HEK293 (cell line): ENCODE measurements around the gene SHC3.

Experiments
- CTCF ChIA-PET: fragments of 350-600 bp; formaldehyde crosslinking; extraction: SDS; loops from one replicate; lab custom pipeline; 2021; ENCODE audit warnings: antibody characterized with exemption; lab: Yijun Ruan, JAX
- POLR2A ChIA-PET: fragments of 300-600 bp; formaldehyde crosslinking; extraction: SDS; loops from one replicate; lab custom pipeline; 2020; ENCODE audit warnings: antibody characterized with exemption, inconsistent platforms; lab: Yijun Ruan, JAX
- H3K27ac ChIP-seq: fragments of 200-500 bp; sonication (Bioruptor generic); 2 replicates; pipeline ENCODE4 v1.5.1; 2014; ENCODE audit warnings: low read depth, low read length, control low read depth, inconsistent platforms; ENCODE audit errors: extremely low read depth
- H3K36me3 ChIP-seq, 2 experiments: fragments of 200-500 bp in 1 of 2; sonication (Bioruptor generic) in 1 of 2; 1 replicate in 1 of 2; 2 replicates in 1 of 2; pipeline ENCODE4 v1.5.1; 2014 to 2017; ENCODE audit warnings: inconsistent platforms in 2 of 2, low read length in 2 of 2; ENCODE audit not compliant: control insufficient read depth in 2 of 2, insufficient read depth in 1 of 2
- H3K4me1 ChIP-seq: fragments of 200-500 bp; sonication (Bioruptor generic); 2 replicates; pipeline ENCODE4 v1.5.1; 2014; ENCODE audit warnings: mild to moderate bottlenecking, low read length, inconsistent platforms; ENCODE audit not compliant: control insufficient read depth, insufficient read depth
- H3K4me3 ChIP-seq: 2 replicates; pipeline ENCODE4 v1.5.1; 2011; ENCODE audit warnings: low read depth, mild to moderate bottlenecking, control low read depth, low read length, moderate library complexity
- H3K9me3 ChIP-seq: fragments of 200-500 bp; sonication (Bioruptor generic); 2 replicates; pipeline ENCODE4 v1.5.1; 2014; ENCODE audit warnings: low read depth, low read length, inconsistent platforms; ENCODE audit not compliant: control insufficient read depth, insufficient read depth
- ATF2 ChIP-seq: fragments of 450-650 bp; formaldehyde crosslinking; IDR thresholded peaks from 2 replicates; pipeline ENCODE4 v1.5.1; 2016; ENCODE audit warnings: missing biosample characterization, missing genetic modification characterization, low read depth
- PRDM2 ChIP-seq: fragments of 450-650 bp; formaldehyde crosslinking; IDR thresholded peaks from 2 replicates; pipeline ENCODE4 v1.5.1; 2016; ENCODE audit warnings: missing biosample characterization, missing genetic modification characterization, borderline replicate concordance
- SALL2 ChIP-seq: fragments of 450-650 bp; formaldehyde crosslinking; IDR thresholded peaks from 2 replicates; pipeline ENCODE4 v1.5.0; 2017; ENCODE audit warnings: missing biosample characterization, mild to moderate bottlenecking, missing genetic modification characterization, borderline replicate concordance
- ZBTB8A ChIP-seq: fragments of 450-650 bp; formaldehyde crosslinking; IDR thresholded peaks from 2 replicates; pipeline ENCODE4 v1.5.1; 2016; ENCODE audit warnings: missing biosample characterization, missing genetic modification characterization
- ZNF10 ChIP-seq: fragments of 450-650 bp; formaldehyde crosslinking; IDR thresholded peaks from 2 replicates; pipeline ENCODE4 v1.5.1; 2017; ENCODE audit warnings: missing biosample characterization, missing genetic modification characterization
- ZNF114 ChIP-seq: fragments of 450-650 bp; formaldehyde crosslinking; IDR thresholded peaks from 2 replicates; pipeline ENCODE4 v1.5.0; 2017; ENCODE audit warnings: missing biosample characterization, missing genetic modification characterization
- ZNF138 ChIP-seq: fragments of 450-650 bp; formaldehyde crosslinking; IDR thresholded peaks from 2 replicates; pipeline ENCODE4 v1.5.1; 2016; ENCODE audit warnings: missing biosample characterization, missing genetic modification characterization, borderline replicate concordance
- ZNF148 ChIP-seq: fragments of 450-650 bp; formaldehyde crosslinking; IDR thresholded peaks from 2 replicates; pipeline ENCODE4 v1.5.0; 2017; ENCODE audit warnings: missing biosample characterization, missing genetic modification characterization, borderline replicate concordance
- ZNF211 ChIP-seq: fragments of 450-650 bp; formaldehyde crosslinking; IDR thresholded peaks from 2 replicates; pipeline ENCODE4 v1.5.1; 2016; ENCODE audit warnings: low read depth, missing biosample characterization, missing genetic modification characterization
- ZNF221 ChIP-seq: fragments of 450-650 bp; formaldehyde crosslinking; IDR thresholded peaks from 2 replicates; pipeline ENCODE4 v1.5.1; 2017; ENCODE audit warnings: missing biosample characterization, missing genetic modification characterization, borderline replicate concordance
- ZNF223 ChIP-seq: fragments of 450-650 bp; formaldehyde crosslinking; IDR thresholded peaks from 2 replicates; pipeline ENCODE4 v1.5.1; 2016; ENCODE audit warnings: missing biosample characterization, missing genetic modification characterization
- ZNF398 ChIP-seq: fragments of 450-650 bp; formaldehyde crosslinking; IDR thresholded peaks from 2 replicates; pipeline ENCODE4 v1.5.1; 2017; ENCODE audit warnings: missing biosample characterization, missing genetic modification characterization
- ZNF426 ChIP-seq: fragments of 450-650 bp; formaldehyde crosslinking; IDR thresholded peaks from 2 replicates; pipeline ENCODE4 v1.5.1; 2017; ENCODE audit warnings: missing biosample characterization, missing genetic modification characterization, mild to moderate bottlenecking, inconsistent platforms, moderate library complexity
- ZNF514 ChIP-seq: fragments of 450-650 bp; formaldehyde crosslinking; IDR thresholded peaks from 2 replicates; pipeline ENCODE4 v1.5.1; 2016; ENCODE audit warnings: missing biosample characterization, missing genetic modification characterization
- ZNF521 ChIP-seq: fragments of 450-650 bp; formaldehyde crosslinking; IDR thresholded peaks from 2 replicates; pipeline ENCODE4 v1.5.1; 2017; ENCODE audit warnings: missing biosample characterization, mild to moderate bottlenecking, missing genetic modification characterization
- ZNF529 ChIP-seq: fragments of 450-650 bp; formaldehyde crosslinking; IDR thresholded peaks from 2 replicates; pipeline ENCODE4 v1.5.1; 2017; ENCODE audit warnings: missing genetic modification characterization, missing biosample characterization; ENCODE audit not compliant: insufficient replicate concordance
- ZNF571 ChIP-seq: fragments of 450-650 bp; formaldehyde crosslinking; IDR thresholded peaks from 2 replicates; pipeline ENCODE4 v1.5.0; 2017; ENCODE audit warnings: missing biosample characterization, missing genetic modification characterization
- ZNF645 ChIP-seq: fragments of 450-650 bp; formaldehyde crosslinking; IDR thresholded peaks from 2 replicates; pipeline ENCODE4; 2016; ENCODE audit warnings: missing biosample characterization, missing genetic modification characterization
- ZNF777 ChIP-seq: fragments of 450-650 bp; formaldehyde crosslinking; IDR thresholded peaks from 2 replicates; pipeline ENCODE4 v1.5.1; 2017; ENCODE audit warnings: missing biosample characterization, missing genetic modification characterization, borderline replicate concordance
- ZNF785 ChIP-seq: fragments of 450-650 bp; formaldehyde crosslinking; IDR thresholded peaks from 2 replicates; pipeline ENCODE4 v1.5.1; 2016; ENCODE audit warnings: missing biosample characterization, missing genetic modification characterization

SHC3 gene

GRCh38 chr9:88985616-88986015, 193.0 kb downstream of the SHC3 start:
- Histone ChIP-seq H3K4me1 (no peaks in the 10 kb centered on the region), H3K27ac (no peak overlapping the region), H3K4me3 (no peak overlapping the region)
- CTCF ChIA-PET = no interaction called here
- TF ChIP-seq ZNF114 (tag by site-specific recombination) = no peak
- TF ChIP-seq ZNF514 (tag by site-specific recombination) = no peak
- no peak for TF ChIP-seq ZNF223 (tag by site-specific recombination)
- peak; percentile 98 for TF ChIP-seq ZNF10 (tag by site-specific recombination)
- TF ChIP-seq ZNF221 (tag by site-specific recombination) = no peak
- TF ChIP-seq, all 188 proteins: peak for 1
- Histone ChIP-seq H3K36me3 (no peaks in the 10 kb centered on the region), H3K9me3 (no peaks in the 10 kb centered on the region)
- POLR2A ChIA-PET = no interaction called here

GRCh38 chr9:88984543-88984883, 194.1 kb downstream of the SHC3 start:
- Histone ChIP-seq H3K4me1 (no peaks in the 10 kb centered on the region), H3K36me3 (no peaks in the 10 kb centered on the region), H3K9me3 (no peaks in the 10 kb centered on the region), H3K4me3 (no peak overlapping the region), H3K27ac (no peak overlapping the region)
- no peak for TF ChIP-seq ZNF521 (tag by site-specific recombination)
- TF ChIP-seq ZNF777 = no peak
- TF ChIP-seq ZNF645 = no peak
- no peak for TF ChIP-seq ZNF426 (tag by site-specific recombination)
- no peak for TF ChIP-seq ZNF211 (tag by site-specific recombination)
- TF ChIP-seq ZNF785 (tag by site-specific recombination) = no peak
- TF ChIP-seq ZNF148 (tag by site-specific recombination) = no peak
- TF ChIP-seq SALL2 (tag by site-specific recombination) = no peak
- no peak for TF ChIP-seq ZNF398 (tag by site-specific recombination)
- TF ChIP-seq ZNF529 = no peak
- no peak for TF ChIP-seq PRDM2
- TF ChIP-seq ATF2 = no peak
- no peak for TF ChIP-seq ZNF571 (tag by site-specific recombination)
- no peak for TF ChIP-seq ZBTB8A (tag by site-specific recombination)
- no peak for TF ChIP-seq ZNF138 (tag by site-specific recombination)
- ChIA-PET POLR2A (no interaction called here), CTCF (no interaction called here)
